SK-N-SH (cell line): ENCODE measurements around the gene KIFAP3.

Experiments used
- CTCF ChIP-seq: fragments of 200-600 bp; sonication (generic); IDR thresholded peaks from 2 replicates; pipeline ENCODE4 v1.6.1; 2017; ENCODE audit warnings: antibody characterized with exemption, mild to moderate bottlenecking, moderate library complexity
- EP300 ChIP-seq, 2 experiments: IDR thresholded peaks; 2 replicates each; pipeline versions ENCODE4 v1.4.0 to v1.6.1; 2012; ENCODE audit warnings: borderline replicate concordance in 1 of 2, low read depth in 1 of 2, low read length in 1 of 2
- FOXM1 ChIP-seq: IDR thresholded peaks from 2 replicates; pipeline ENCODE4 v1.4.0; 2012; ENCODE audit warnings: low read depth, mild to moderate bottlenecking
- RAD21 ChIP-seq: IDR thresholded peaks from 2 replicates; pipeline ENCODE4 v1.6.1; 2012; ENCODE audit warnings: mild to moderate bottlenecking, low read length
- RXRA ChIP-seq: IDR thresholded peaks from 2 replicates; pipeline ENCODE4 v1.4.0; 2012; ENCODE audit warnings: low read depth, mild to moderate bottlenecking, borderline replicate concordance
- TCF12 ChIP-seq: IDR thresholded peaks from 2 replicates; pipeline ENCODE4 v1.4.0; 2012
- YY1 ChIP-seq: IDR thresholded peaks from 2 replicates; pipeline ENCODE4 v1.4.0; 2012; ENCODE audit warnings: low read depth, mild to moderate bottlenecking
- TF ChIP-seq, protein P1 (sequence below): IDR thresholded peaks from 2 replicates; pipeline ENCODE4; 2012

DNA sequence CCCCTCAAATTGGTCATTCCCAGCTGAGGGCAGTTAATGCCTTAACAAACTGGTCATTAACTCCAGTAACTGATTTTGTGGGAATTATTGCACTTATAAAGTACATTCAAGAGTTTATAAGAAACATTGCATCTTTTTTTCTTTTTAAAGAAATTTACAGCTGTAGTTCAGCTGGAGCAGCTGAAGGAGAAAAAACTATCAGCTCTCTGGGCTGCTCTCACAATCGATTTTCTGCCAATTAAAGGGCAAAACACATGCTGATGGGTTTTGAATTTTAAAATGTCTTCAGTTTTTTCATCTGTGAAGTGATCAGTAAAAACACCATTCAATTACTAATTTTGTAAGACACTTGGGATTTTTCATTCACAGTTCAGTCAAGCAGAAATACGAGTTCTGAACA, 74.7 kb downstream of the KIFAP3 start:
- TF ChIP-seq RAD21 = no peak
- TF ChIP-seq FOXM1 = no peak
- TF ChIP-seq TCF12 = no peak
- no peak for TF ChIP-seq CTCF
- TF ChIP-seq EP300 (IDR thresholded peaks at IDR 0.05; ENCODE audit: borderline replicate concordance in 1 of 2, low read depth in 1 of 2, low read length in 1 of 2) = no peak
- TF ChIP-seq, protein P1, sequence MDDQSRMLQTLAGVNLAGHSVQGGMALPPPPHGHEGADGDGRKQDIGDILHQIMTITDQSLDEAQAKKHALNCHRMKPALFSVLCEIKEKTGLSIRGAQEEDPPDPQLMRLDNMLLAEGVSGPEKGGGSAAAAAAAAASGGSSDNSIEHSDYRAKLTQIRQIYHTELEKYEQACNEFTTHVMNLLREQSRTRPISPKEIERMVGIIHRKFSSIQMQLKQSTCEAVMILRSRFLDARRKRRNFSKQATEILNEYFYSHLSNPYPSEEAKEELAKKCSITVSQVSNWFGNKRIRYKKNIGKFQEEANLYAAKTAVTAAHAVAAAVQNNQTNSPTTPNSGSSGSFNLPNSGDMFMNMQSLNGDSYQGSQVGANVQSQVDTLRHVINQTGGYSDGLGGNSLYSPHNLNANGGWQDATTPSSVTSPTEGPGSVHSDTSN = no peak
- TF ChIP-seq RXRA = peak; percentile 6; the same call in 1 of the 2 replicates
- no peak for TF ChIP-seq YY1
